Psoas muscle (tissue), 8 donors: ENCODE results near the gene CLASRP. TPM values are rescaled to one million over a fixed set of nuclear protein-coding genes. Genes with fewer than 3 reads are reported as not detected.

Experiments
- ATAC-seq, 4 donors: fragments of 200-7000 bp; cut with Tn5 transposase; one replicate each; pipeline ENCODE4 v1.9.1; 2020; ENCODE audit warnings: moderate library complexity in 3 of 4, mild to moderate bottlenecking in 2 of 4
- DNase-seq, 2 donors: peaks; one replicate each; pipeline ENCODE4 v3.0.0-alpha.2; 2020
- H3K27ac ChIP-seq: fragments of 200-600 bp; one replicate; pipeline ENCODE4 v1.8.0; 2022
- H3K27me3 ChIP-seq, 3 donors: fragments of 200-600 bp in 1 of 3; one replicate each; pipeline versions ENCODE4 v1.6.1 to v1.8.0; 2013 to 2022; ENCODE audit warnings: low read length in 2 of 3, mild to moderate bottlenecking in 2 of 3, moderate library complexity in 1 of 3; ENCODE audit not compliant: insufficient read depth in 3 of 3
- H3K36me3 ChIP-seq, 2 donors: fragments of 200-600 bp in 1 of 2; one replicate each; pipeline versions ENCODE4 v1.6.1 to v1.8.0; 2013 to 2022; ENCODE audit warnings: low read depth in 1 of 2, mild to moderate bottlenecking in 1 of 2, moderate library complexity in 1 of 2; ENCODE audit not compliant: insufficient read depth in 1 of 2
- H3K4me1 ChIP-seq: fragments of 200-600 bp; one replicate; pipeline ENCODE4 v1.8.0; 2022
- H3K4me3 ChIP-seq: fragments of 200-600 bp; one replicate; pipeline ENCODE4 v1.8.0; 2022; ENCODE audit warnings: mild to moderate bottlenecking
- H3K9me3 ChIP-seq: fragments of 200-600 bp; one replicate; pipeline ENCODE4 v1.8.0; 2022
- CTCF ChIP-seq: fragments of 200-600 bp; IDR thresholded peaks from one replicate; pipeline ENCODE4 v1.8.0; 2022; ENCODE audit warnings: antibody characterized with exemption
- WGBS, 3 donors: extraction: QIAGEN DNeasy Blood & Tissue Kit; methylation state at CpG; one replicate each; pipeline versions ENCODE4 v1.1.6 to v1.1.7; 2013; 5-methylcytosine and 5-hydroxymethylcytosine counted together
- intact Hi-C, 2 donors: fragments of 100-400 bp; cut with DNase I; formaldehyde crosslinking; loops; one replicate each; pipeline versions ENCODE4 v1.11.0 to v1.14.2; 2022
- polyA plus RNA-seq, 3 donors: library from polyadenylated mRNA; stranded (reverse); fragments of 200-250 nt; gene quantifications; one replicate each; pipeline ENCODE4 v1.2.3, GENCODE V29; 2013
- total RNA-seq, 4 donors: library from RNA; stranded (reverse); fragmentation: NEBNext Ultra II Directional in 2 of 4; extraction: Animal tissue kit (Norgen Biotek cat#: 25700) in 2 of 4; gene quantifications; one replicate each; pipeline versions ENCODE4 v1.2.1 to v1.2.4, GENCODE V29; 2021 to 2023
- donor health status: healthy with polysubstance abuse.
- donor health status: DM: no; HTN: no; CAD: no; lungs with moderate emphysema.
- donor health status: Bipolar disorder and iron deficiency.
- donor health status: healthy.
- donor health status: DM: yes; HTN: yes; CAD: no.
- donor health status: DM: no; HTN: no; CAD: no.
- donor health status: DM: no; HTN: no; CAD: no.
- donor health status: DM: yes; HTN: yes; CAD: no.

Gene CLASRP
- total and polyA plus RNA-seq, 7 donors: 30.8 to 65.9 (median 37.4) TPM

- ATAC-seq: peak; percentile 91 to 92 (median 92)
- peak; percentile 84 to 89 for DNase-seq
- H3K36me3 ChIP-seq: peaks cover 0 to 19% of the 10 kb centered on the region in 2 donors
- 0 to 1% (median 0%) methylated on average over 51 to 61 of the region's 61 CpGs for WGBS, 3 donors
- peaks cover 24% of the 10 kb centered on the region for H3K4me1 ChIP-seq
- peak within 1 kb of the TSS; percentile 90 for H3K27ac ChIP-seq
- no peaks in the 10 kb centered on the region for H3K27me3 ChIP-seq
- intact Hi-C loops: no loop called here
- peak within 1 kb of the TSS; percentile 100 for H3K4me3 ChIP-seq
- TF ChIP-seq CTCF: no peak
- no peaks in the 10 kb centered on the region for H3K9me3 ChIP-seq
These were observed 40.4 kb downstream of the CLASRP start, which contains the start of gene GEMIN7 for GRCh38 chr19:45079063-45079910. Gene GEMIN7 (plus strand): TSS chr19:45079260. CDS start chr19:45090115, 10,855 bp downstream.

GRCh38 chr19:45079911-45080370 is 41.1 kb downstream of the CLASRP start:
- Histone ChIP-seq H3K36me3 (peaks cover 0 to 24% of the 10 kb centered on the region in 2 donors), H3K4me3 (peak overlapping the region; percentile 100), H3K9me3 (no peaks in the 10 kb centered on the region), H3K4me1 (peaks cover 24% of the 10 kb centered on the region), H3K27ac (peak overlapping the region; percentile 90), H3K27me3 (no peaks in the 10 kb centered on the region)
- 7 to 12% (median 8%) methylated on average over 6 of the region's 6 CpGs for WGBS, 3 donors
- ATAC-seq (peak in 1 of 4 donors; percentile 26), DNase-seq (no peak)
- intact Hi-C loops: no loop called here
- TF ChIP-seq CTCF: no peak

GRCh38 chr19:45082170-45082569 is 43.3 kb downstream of the CLASRP start:
- Histone ChIP-seq H3K27ac (no peak overlapping the region), H3K4me3 (no peak overlapping the region), H3K4me1 (peaks cover 19% of the 10 kb centered on the region), H3K27me3 (no peaks in the 10 kb centered on the region), H3K9me3 (no peaks in the 10 kb centered on the region), H3K36me3 (peaks cover 0 to 40% of the 10 kb centered on the region in 2 donors)
- intact Hi-C loops: no loop called here
- no peak for DNase-seq
- no peak for ATAC-seq
- TF ChIP-seq CTCF: no peak
- 85 to 94% (median 90%) methylated on average over 5 of the region's 5 CpGs for WGBS, 3 donors

- DNase-seq (no peak), ATAC-seq (no peak)
- intact Hi-C loops: no loop called here
- no peaks in the 10 kb centered on the region for H3K27me3 ChIP-seq
- H3K4me3 ChIP-seq: no peak overlapping the region
- H3K9me3 ChIP-seq: no peaks in the 10 kb centered on the region
- WGBS, 3 donors: 90 to 98% (median 94%) methylated on average over 4 of the region's 4 CpGs
- TF ChIP-seq CTCF: no peak
- no peak overlapping the region for H3K27ac ChIP-seq
- H3K36me3 ChIP-seq: peaks cover 0 to 61% of the 10 kb centered on the region in 2 donors
- H3K4me1 ChIP-seq: peaks cover 6% of the 10 kb centered on the region
These were observed 47.6 kb downstream of the CLASRP start for GRCh38 chr19:45086480-45086879.
